ENCODE measurements around the gene ETNK1.

- TF ChIP-seq CTCF (IDR thresholded peaks at IDR 0.05) = no peak
- TF ChIP-seq POLR2A (IDR thresholded peaks at IDR 0.05) = no peak
Measured at GRCh38 chr12:22686193-22686592, 61.2 kb downstream of the ETNK1 start.

All from thyroid gland (tissue), 4 donors.